Measurements from ENCODE around the gene ADGRD1. TPM values are rescaled to one million over a fixed set of nuclear protein-coding genes. Genes with fewer than 3 reads are reported as not detected.

ADGRD1 gene
- total RNA-seq, 1 experiment from 2014 or later = 0.05 TPM

DNA sequence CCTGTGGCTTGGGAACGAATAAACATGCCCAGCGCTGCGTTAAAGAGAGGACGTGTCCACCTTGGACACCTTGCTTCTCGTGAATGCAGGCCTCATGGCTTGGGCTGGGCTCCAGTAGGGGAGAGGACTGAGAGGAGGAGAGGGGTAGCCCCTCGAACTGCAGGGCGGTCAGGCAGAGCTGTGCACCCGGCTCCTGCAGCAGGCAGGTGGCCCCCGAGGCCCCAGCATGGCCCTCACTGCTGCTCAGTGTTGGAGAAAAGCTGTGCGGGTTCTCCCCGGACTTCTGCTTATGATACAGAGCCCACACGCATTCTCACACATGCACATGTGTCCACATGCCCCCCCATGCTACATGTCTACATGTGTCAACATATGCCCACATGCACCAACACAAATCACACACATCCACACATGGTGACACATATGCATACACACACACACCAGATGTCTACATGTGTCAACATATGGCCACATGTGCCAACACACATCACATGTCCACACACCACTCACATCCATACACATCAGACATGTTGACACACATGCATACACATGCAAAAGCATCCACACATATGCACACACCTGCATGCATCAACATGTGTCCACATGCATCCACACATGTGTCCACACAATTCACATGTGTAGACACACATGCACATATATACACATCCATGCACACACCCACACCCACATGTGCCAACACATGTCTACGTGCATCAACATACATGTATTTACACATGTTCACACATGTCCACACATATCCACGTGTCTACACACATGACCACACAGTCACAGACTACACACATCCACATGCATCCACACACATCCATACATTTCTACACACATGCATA lies 3.0 kb downstream of the ADGRD1 start:
- no peak for DNase-seq (ENCODE audit: low read depth, low spot score)
- in situ Hi-C loops (cut with HindIII; ENCODE audit: low pct_unique_long_range_greater_than_20kb, low sequenced_read_pairs) = no loop called here

DNA sequence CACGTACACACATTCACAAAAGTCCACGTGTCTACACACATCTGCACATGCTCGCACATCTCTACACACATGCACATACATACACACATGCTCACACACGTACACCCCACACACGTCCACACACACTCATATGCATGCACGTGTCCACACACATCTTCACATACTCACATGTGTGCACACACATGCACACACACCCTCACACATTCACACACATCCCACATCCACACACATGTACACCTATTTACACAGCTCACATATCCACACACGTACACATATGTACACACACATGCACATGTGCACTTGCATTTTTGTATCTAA lies 3.6 kb downstream of the ADGRD1 start:
- in situ Hi-C loops (cut with HindIII; ENCODE audit: low pct_unique_long_range_greater_than_20kb, low sequenced_read_pairs) = no loop called here
- no peak for DNase-seq (ENCODE audit: low read depth, low spot score)

DNA sequence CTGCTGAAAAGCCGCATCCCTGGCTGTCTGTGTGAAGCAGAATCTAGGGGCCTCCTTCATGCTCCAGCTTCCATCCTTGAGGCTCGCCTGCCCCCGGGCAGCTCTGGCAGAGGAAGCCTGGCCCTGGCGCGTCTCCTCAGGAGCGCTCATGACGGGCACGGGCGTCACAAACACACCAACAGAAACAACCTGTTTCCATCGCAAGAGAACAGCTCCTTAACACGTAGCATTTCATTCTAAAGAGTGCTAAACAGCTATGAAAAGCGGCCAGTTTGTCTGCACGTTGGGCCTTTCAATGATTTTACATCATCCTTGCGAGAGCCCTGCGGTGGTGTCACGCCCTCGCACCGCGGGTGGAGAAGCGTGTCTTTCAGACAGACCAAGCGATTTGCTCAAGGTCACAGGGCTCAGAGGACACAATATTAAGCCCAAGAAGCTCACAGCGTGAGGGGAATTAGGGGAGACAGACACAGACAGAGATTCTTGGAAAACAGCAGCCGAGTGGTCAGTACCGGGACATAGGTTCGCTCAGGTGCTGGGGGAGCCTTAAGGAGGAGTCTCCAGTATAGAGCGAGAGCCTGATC lies 4.9 kb downstream of the ADGRD1 start:
- no peak for DNase-seq (ENCODE audit: low read depth, low spot score)
- in situ Hi-C loops (cut with HindIII; ENCODE audit: low pct_unique_long_range_greater_than_20kb, low sequenced_read_pairs) = no loop called here

GRCh38 chr12:130959632-130960031 lies 5.9 kb downstream of the ADGRD1 start:
- in situ Hi-C loops (cut with HindIII; ENCODE audit: low pct_unique_long_range_greater_than_20kb, low sequenced_read_pairs) = no loop called here
- no peak for DNase-seq (ENCODE audit: low read depth, low spot score)

- in situ Hi-C loops (cut with HindIII; ENCODE audit: low pct_unique_long_range_greater_than_20kb, low sequenced_read_pairs) = no loop called here
- DNase-seq (ENCODE audit: low read depth, low spot score) = no peak
Measured at GRCh38 chr12:130960058-130960457, 6.4 kb downstream of the ADGRD1 start.

- in situ Hi-C loops (cut with HindIII; ENCODE audit: low pct_unique_long_range_greater_than_20kb, low sequenced_read_pairs) = no loop called here
- no peak for DNase-seq (ENCODE audit: low read depth, low spot score)
Measured at GRCh38 chr12:130960787-130961186, 7.1 kb downstream of the ADGRD1 start.

DNA sequence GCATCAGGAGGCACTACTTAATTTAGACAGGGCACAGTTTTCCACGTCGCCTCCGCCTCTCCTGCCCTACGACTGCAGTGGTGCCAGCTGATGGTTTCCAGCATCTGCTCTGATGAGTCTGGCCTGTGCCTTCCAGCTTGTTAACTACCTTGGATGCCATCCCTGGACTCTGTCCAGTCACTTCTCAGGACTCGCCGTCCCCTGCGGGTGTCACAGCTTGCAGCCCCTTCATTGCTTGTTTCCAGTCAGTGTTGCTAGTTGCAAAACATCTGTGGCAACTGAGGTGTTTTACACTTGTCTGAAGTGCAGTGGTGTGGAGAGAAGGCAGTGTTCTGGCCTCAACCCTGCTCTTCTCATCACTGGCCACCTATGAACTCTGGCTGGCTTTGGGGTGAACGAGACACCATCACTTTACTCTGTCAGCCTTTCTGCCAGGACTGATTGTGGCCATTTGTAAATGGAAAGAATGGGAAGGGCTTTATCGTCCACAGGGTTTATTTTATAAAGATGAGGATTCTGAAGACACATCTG lies 8.3 kb downstream of the ADGRD1 start:
- no peak for DNase-seq (ENCODE audit: low read depth, low spot score)
- in situ Hi-C loops (cut with HindIII; ENCODE audit: low pct_unique_long_range_greater_than_20kb, low sequenced_read_pairs) = no loop called here

- no peak for DNase-seq (ENCODE audit: low read depth, low spot score)
- in situ Hi-C loops (cut with HindIII; ENCODE audit: low pct_unique_long_range_greater_than_20kb, low sequenced_read_pairs) = no loop called here
Measured at GRCh38 chr12:130965214-130965613, 11.5 kb downstream of the ADGRD1 start.

DNA sequence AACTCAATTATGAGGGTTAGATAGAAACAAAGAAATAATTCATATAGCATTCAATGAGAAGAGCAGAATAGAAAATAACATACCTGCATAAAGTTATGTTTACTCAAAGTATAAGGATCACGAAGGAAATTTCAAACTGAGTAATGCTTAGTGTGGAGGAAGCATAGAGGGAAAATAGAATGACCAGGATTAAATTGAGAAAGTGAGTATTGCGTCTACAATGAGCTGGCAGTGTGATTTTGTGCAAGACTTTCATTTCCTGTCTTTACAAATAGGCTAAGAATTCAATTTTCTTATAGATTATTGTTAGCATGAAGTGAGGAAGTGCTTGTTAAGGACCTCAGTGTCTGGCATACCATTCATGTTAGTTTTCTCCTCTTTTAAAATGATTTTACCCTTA lies 12.0 kb downstream of the ADGRD1 start:
- DNase-seq (ENCODE audit: low read depth, low spot score) = no peak
- in situ Hi-C loops (cut with HindIII; ENCODE audit: low pct_unique_long_range_greater_than_20kb, low sequenced_read_pairs) = no loop called here

DNA sequence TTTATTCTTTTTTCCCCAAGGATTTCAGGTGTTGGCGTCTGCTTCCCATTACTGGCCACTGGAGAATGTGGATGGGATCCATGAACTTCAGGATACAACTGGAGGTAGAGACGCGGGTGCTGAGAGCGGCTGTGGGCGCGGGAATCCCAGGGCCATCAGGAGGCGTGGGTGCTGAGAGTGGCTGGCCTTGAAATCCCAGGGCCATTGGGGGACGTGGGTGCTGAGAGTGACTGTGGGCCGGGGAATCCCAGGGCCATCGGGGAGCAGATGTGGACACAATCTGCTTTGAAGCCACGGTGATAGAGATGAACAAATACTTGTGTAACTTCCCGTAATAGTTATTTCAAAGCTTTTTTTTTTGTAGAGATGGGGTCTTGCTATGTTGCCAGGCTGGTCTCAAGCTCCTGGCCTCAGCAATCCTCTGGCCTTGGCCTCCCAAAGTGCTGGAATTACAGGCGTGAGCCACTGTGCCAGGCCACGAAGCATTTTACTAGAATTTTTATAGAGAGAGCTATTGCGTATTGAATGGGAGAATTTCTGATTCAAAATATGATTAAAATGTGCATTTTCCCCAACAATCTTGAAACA lies 12.8 kb downstream of the ADGRD1 start:
- DNase-seq (ENCODE audit: low read depth, low spot score) = no peak
- in situ Hi-C loops (cut with HindIII; ENCODE audit: low pct_unique_long_range_greater_than_20kb, low sequenced_read_pairs) = no loop called here

DNA sequence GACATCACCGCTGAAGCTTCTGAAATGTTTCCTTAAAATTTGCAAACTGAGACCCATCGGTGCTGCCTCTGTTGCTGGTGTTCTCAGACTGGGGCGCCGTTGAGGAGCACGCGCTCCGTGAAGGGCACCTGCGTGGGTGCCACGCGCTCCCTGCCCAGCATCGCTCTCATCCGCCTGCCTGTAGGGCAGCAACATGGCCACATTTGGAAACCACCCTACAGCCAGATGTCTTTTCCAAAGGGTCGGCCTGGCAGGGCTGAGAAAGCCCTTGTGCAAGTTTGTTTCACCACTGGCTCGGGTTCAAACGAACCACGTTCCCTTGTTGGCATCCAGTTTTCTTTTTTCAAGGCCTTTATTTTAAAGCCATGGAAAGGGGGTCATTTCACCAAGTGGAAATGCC lies 13.9 kb downstream of the ADGRD1 start:
- in situ Hi-C loops (cut with HindIII; ENCODE audit: low pct_unique_long_range_greater_than_20kb, low sequenced_read_pairs) = no loop called here
- DNase-seq (ENCODE audit: low read depth, low spot score) = no peak

DNA sequence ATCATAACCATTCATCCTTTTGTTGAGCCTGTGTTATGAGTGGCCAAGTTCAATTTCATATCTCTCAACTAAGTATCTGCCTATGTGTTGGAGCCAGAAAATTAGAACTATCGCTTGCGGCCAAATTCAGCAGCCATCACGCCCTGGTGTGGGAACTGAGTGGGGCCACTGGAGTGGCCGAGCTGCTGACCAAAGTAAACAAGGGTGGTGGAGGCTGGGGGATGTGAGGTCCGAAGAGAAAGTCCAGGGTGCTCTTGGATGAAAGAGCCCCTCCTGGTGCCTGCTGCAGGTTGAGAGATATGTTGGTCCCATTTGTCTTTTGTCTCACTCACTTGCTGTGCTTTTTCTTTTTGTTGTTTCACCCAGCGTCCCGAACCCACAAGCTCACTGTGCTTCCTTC lies 14.9 kb downstream of the ADGRD1 start:
- no peak for DNase-seq (ENCODE audit: low read depth, low spot score)
- in situ Hi-C loops (cut with HindIII; ENCODE audit: low pct_unique_long_range_greater_than_20kb, low sequenced_read_pairs) = no loop called here

GRCh38 chr12:130969223-130969622 lies 15.5 kb downstream of the ADGRD1 start:
- in situ Hi-C loops (cut with HindIII; ENCODE audit: low pct_unique_long_range_greater_than_20kb, low sequenced_read_pairs) = no loop called here
- no peak for DNase-seq (ENCODE audit: low read depth, low spot score)

- in situ Hi-C loops (cut with HindIII; ENCODE audit: low pct_unique_long_range_greater_than_20kb, low sequenced_read_pairs) = no loop called here
- no peak for DNase-seq (ENCODE audit: low read depth, low spot score)
Measured at GRCh38 chr12:130970165-130970907, 16.6 kb downstream of the ADGRD1 start.

- in situ Hi-C loops (cut with HindIII; ENCODE audit: low pct_unique_long_range_greater_than_20kb, low sequenced_read_pairs) = no loop called here
- no peak for DNase-seq (ENCODE audit: low read depth, low spot score)
Measured at GRCh38 chr12:130970908-130971233, 17.2 kb downstream of the ADGRD1 start.

- no peak for DNase-seq (ENCODE audit: low read depth, low spot score)
- in situ Hi-C loops (cut with HindIII; ENCODE audit: low pct_unique_long_range_greater_than_20kb, low sequenced_read_pairs) = no loop called here
Measured at GRCh38 chr12:130971925-130972585, 18.3 kb downstream of the ADGRD1 start.

DNA sequence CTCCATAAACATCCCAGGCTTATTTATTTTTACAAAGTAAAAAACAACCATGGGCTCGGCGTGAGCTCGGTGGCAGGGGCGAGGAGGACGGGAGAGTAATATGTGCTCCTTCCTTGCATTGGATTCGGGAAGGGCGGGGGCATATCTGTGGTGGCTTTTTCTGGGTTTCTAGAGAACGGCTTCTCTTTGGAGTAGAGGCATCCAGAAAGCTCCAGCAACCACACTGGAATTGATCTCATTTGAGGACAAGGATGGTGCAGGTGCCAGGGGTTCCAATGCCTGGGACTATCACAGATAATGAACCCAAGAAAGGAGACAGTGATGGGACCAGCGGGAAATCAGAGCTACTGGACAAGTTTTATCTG lies 18.9 kb downstream of the ADGRD1 start:
- in situ Hi-C loops (cut with HindIII; ENCODE audit: low pct_unique_long_range_greater_than_20kb, low sequenced_read_pairs) = no loop called here
- DNase-seq (ENCODE audit: low read depth, low spot score) = no peak

- DNase-seq (ENCODE audit: low read depth, low spot score) = no peak
- in situ Hi-C loops (cut with HindIII; ENCODE audit: low pct_unique_long_range_greater_than_20kb, low sequenced_read_pairs) = no loop called here
Measured at GRCh38 chr12:130973109-130973508, 19.4 kb downstream of the ADGRD1 start.
